Hematopoietic multipotent progenitor cell treated with erythropoietin and hydrocortisone succinate and interleukin-3 and kit ligand, for 6 days (in vitro differentiated cells): ENCODE measurements around the gene ITGB2.

ENCODE experiments used
- DNase-seq: peaks from one replicate; pipeline ENCODE4 v3.0.0-alpha.2; 2015

Gene ITGB2

GRCh38 chr21:44955141-44955797 is 34.6 kb upstream of the ITGB2 start:
- no peak for DNase-seq

- no peak for DNase-seq
Observed at GRCh38 chr21:44954281-44954771, 33.6 kb upstream of the ITGB2 start.

- no peak for DNase-seq
Observed at GRCh38 chr21:44953628-44954021, 32.9 kb upstream of the ITGB2 start.

GRCh38 chr21:44952929-44953627 is 32.4 kb upstream of the ITGB2 start:
- DNase-seq: no peak

- DNase-seq: no peak
Observed at GRCh38 chr21:44952116-44952928, 31.6 kb upstream of the ITGB2 start.

GRCh38 chr21:44951186-44951915 is 30.7 kb upstream of the ITGB2 start:
- no peak for DNase-seq

GRCh38 chr21:44950351-44950750 is 29.7 kb upstream of the ITGB2 start:
- DNase-seq: no peak

GRCh38 chr21:44949779-44950198 is 29.1 kb upstream of the ITGB2 start:
- peak; percentile 84 for DNase-seq

- DNase-seq: no peak
Observed at GRCh38 chr21:44949161-44949778, 28.6 kb upstream of the ITGB2 start.

GRCh38 chr21:44948426-44949120 is 27.9 kb upstream of the ITGB2 start:
- DNase-seq: no peak

GRCh38 chr21:44947930-44948331 is 27.2 kb upstream of the ITGB2 start:
- DNase-seq: no peak

GRCh38 chr21:44947111-44947929 is 26.6 kb upstream of the ITGB2 start:
- DNase-seq: no peak

GRCh38 chr21:44946254-44947041 is 25.7 kb upstream of the ITGB2 start:
- DNase-seq: no peak

GRCh38 chr21:44944596-44944995 is 23.9 kb upstream of the ITGB2 start:
- DNase-seq: no peak

- no peak for DNase-seq
Observed at GRCh38 chr21:44943686-44944550, 23.2 kb upstream of the ITGB2 start.

- no peak for DNase-seq
Observed at GRCh38 chr21:44943005-44943685, 22.4 kb upstream of the ITGB2 start.

GRCh38 chr21:44942566-44942965 is 21.9 kb upstream of the ITGB2 start:
- no peak for DNase-seq

- DNase-seq: no peak
Observed at GRCh38 chr21:44941567-44941966, 20.9 kb upstream of the ITGB2 start.
